ENCODE results near the gene TTC16.
"Not testable (repeated sequence)": the region's sequence is repeated elsewhere in the genome, so short reads cannot be mapped to it uniquely, and the experiment has no call there.

Gene TTC16

DNA sequence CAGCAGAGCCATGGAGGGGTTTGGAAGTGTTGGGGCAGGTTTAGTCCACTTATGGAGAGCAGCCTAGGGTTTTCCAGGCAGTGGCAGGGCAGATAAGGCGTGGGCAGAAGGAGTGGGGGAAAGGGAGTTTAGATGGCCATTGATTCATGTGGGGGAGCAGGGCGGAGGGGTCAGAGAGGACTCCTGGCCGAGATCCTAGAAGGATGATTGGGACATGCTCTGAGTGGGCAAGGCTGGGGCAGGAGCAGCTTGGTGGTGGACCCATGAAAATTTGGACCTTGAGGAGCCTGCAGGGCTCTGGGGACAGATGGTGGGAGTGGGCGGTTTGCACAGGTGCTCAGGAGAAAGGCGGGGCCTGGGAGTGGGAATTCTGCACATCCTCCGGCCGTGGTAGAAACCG, 37.3 kb downstream of the TTC16 start:
- H3K4me3 ChIP-seq (ENCODE audit: low read length): no peak overlapping the region
- no peak for DNase-seq (ENCODE audit: low read depth)
- TF ChIP-seq, protein P1, sequence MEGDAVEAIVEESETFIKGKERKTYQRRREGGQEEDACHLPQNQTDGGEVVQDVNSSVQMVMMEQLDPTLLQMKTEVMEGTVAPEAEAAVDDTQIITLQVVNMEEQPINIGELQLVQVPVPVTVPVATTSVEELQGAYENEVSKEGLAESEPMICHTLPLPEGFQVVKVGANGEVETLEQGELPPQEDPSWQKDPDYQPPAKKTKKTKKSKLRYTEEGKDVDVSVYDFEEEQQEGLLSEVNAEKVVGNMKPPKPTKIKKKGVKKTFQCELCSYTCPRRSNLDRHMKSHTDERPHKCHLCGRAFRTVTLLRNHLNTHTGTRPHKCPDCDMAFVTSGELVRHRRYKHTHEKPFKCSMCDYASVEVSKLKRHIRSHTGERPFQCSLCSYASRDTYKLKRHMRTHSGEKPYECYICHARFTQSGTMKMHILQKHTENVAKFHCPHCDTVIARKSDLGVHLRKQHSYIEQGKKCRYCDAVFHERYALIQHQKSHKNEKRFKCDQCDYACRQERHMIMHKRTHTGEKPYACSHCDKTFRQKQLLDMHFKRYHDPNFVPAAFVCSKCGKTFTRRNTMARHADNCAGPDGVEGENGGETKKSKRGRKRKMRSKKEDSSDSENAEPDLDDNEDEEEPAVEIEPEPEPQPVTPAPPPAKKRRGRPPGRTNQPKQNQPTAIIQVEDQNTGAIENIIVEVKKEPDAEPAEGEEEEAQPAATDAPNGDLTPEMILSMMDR (conservative IDR thresholded peaks at IDR 0.05; ENCODE audit: low read length): no peak

DNA sequence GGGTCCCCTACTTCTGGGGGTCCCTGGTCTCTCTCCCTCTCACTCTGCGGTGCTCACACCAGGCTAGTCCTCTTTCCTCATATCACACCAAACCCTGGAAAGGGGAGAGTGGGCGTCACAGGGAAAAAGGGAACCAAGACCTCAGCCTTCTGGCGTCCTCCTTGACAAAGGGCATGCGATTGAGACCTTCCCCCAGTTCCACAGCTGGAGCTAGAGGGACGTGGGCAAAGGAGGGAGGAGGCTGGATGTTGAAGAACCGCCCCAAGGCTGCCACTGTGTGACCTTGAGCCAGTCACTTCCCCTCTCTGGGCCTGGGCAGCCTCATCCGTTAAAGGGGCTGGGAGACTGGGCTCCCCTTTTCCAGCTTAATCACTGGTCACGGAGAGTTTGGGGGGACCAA, 37.7 kb downstream of the TTC16 start:
- H3K4me3 ChIP-seq (ENCODE audit: low read length): no peak overlapping the region
- TF ChIP-seq, protein P1 (conservative IDR thresholded peaks at IDR 0.05; ENCODE audit: low read length): no peak

GRCh38 chr9:127754099-127755060, 38.5 kb downstream of the TTC16 start:
- DNase-seq (ENCODE audit: low read depth): no peak
- no peak overlapping the region for H3K4me3 ChIP-seq (ENCODE audit: low read length)
- TF ChIP-seq, protein P1 (conservative IDR thresholded peaks at IDR 0.05; ENCODE audit: low read length): no peak

More for the DNA sequence above, 37.7 kb downstream of the TTC16 start:
- DNase-seq (ENCODE audit: low read depth): no peak

DNA sequence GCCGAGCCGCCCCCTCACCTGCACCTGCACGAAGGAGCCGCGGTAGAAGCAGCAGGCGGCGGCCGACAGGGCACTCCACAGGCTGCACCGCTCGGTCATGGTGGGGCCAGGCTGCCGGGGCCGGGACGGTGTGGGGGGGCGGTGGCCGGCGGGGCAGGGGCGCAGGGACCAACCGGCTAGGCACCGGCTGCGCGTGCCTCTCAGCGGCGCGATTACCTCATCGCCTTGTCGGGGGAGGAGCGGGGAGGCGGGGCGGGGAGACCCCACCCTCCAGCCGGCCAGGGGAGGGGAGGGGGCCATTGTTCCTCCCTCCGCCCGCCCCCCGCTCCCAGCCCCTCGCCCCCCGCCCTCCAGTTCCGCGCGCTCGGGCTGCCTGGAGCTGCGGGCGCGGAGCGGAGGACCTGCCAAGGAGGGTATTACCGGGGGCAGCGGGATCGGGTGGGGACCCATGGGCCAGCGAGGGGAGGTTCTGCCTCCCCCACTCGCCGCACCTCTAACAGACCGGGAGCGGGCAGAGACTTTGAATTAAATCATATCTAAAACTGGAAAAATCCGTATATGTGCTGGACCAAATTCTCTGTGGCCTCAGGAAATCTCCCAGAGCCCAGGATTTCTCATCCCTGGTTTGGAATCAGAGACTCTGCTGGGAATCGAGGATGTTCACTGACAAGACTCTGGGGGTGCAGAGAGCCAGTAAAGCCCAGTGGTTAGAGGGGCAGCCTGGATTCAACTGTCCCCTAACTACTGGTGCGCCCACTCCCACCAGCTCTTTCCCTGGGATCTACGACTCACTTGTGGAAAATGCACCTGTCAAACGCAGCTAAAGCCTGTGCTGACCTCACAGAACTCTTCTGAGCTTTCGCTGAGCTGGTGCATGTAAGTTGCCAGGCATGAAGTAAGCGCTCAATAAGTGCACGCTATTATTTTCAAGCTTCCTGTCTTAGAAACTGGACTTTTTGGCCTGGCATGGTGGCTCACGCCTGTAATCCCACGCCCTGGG, 39.5 kb downstream of the TTC16 start:
- TF ChIP-seq, protein P1 (conservative IDR thresholded peaks at IDR 0.05; ENCODE audit: low read length): no peak
- no peak overlapping the region for H3K4me3 ChIP-seq (ENCODE audit: low read length)
- DNase-seq (ENCODE audit: low read depth): no peak

DNA sequence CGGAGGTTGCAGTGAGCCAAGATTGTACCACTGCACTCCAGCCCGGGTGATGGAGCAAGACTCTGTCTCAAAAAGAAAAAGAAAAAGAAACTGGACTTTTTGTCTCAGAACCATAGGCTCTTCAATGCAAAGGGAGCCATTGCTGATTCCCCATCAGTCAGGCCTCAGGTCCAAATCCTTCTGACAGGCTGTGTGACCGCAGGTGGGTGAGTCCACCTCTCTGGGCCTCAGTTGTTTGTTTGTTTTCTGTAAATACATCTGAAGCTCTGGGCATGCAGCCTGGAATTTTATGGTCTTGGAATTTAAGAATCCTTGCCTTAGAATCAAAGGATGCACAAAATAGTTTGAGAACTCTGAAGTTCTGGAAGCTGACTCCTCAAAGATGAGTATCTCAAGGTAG, 40.4 kb downstream of the TTC16 start:
- TF ChIP-seq, protein P1 (conservative IDR thresholded peaks at IDR 0.05; ENCODE audit: low read length): no peak
- DNase-seq (ENCODE audit: low read depth): no peak
- no peak overlapping the region for H3K4me3 ChIP-seq (ENCODE audit: low read length)

DNA sequence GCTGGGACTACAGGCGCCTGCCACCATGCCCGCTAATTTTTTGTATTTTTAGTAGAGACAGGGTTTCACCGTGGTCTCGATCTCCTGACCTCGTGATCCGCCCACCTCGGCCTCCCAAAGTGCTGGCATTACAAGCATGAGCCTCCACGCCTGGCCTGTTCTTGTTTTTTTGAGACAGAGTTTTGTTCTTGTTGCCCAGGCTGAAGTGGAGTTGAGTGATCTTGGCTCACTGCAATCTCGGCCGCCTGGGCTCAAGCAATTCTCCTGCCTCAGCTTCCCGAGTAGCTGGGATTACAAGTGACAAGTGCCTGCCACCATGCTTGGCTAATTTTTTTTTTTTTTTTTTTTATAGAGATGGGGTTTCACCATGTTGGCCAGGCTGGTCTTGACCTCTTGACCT, 40.9 kb downstream of the TTC16 start:
- DNase-seq (ENCODE audit: low read depth); H3K4me3 ChIP-seq (ENCODE audit: low read length): not testable (repeated sequence)

GRCh38 chr9:127758843-127759242, 43.0 kb downstream of the TTC16 start:
- no peak for DNase-seq (ENCODE audit: low read depth)
- H3K4me3 ChIP-seq (ENCODE audit: low read length): no peak overlapping the region
- TF ChIP-seq, protein P1 (conservative IDR thresholded peaks at IDR 0.05; ENCODE audit: low read length): no peak

All from AG10803 (cell line).